SK-N-SH (cell line): ENCODE data around the gene P2RY6. TPM values are rescaled to one million over a fixed set of nuclear protein-coding genes. Genes with fewer than 3 reads are reported as not detected.

Experiments
- CTCF ChIA-PET: fragments of 300-600, 350-600 bp; formaldehyde crosslinking; extraction: SDS; loops from one replicate; lab custom pipeline; 2021; lab: Yijun Ruan, JAX
- POLR2A ChIA-PET: fragments of 350-600 bp; sonication (Branson Sonifier 250); formaldehyde crosslinking; extraction: SDS; loops from one replicate; lab custom pipeline; 2020; ENCODE audit warnings: antibody characterized with exemption, inconsistent platforms; lab: Yijun Ruan, JAX
- DNase-seq: peaks from one replicate; pipeline ENCODE4 v3.0.0; 2012
- H2AFZ ChIP-seq: fragments of 200-600 bp; sonication (generic); 2 replicates; pipeline ENCODE4 v1.8.1; 2016; ENCODE audit warnings: antibody characterized with exemption, mild to moderate bottlenecking, low read depth
- H3F3A ChIP-seq: fragments of 200-600 bp; sonication (generic); replicated peaks from 2 replicates; pipeline ENCODE3; 2016; ENCODE audit warnings: antibody characterized with exemption, mild to moderate bottlenecking; ENCODE audit not compliant: insufficient read depth
- H3K27ac ChIP-seq, 2 experiments: fragments of 200-500 bp in 1 of 2; fragments of 200-600 bp in 1 of 2; sonication (Bioruptor generic) in 1 of 2; sonication (generic), shearing (Covaris generic) in 1 of 2; 2 replicates each; pipeline versions ENCODE4 v1.5.1 to v1.6.1; 2014 to 2016; ENCODE audit warnings: low read depth in 2 of 2, inconsistent platforms in 1 of 2, low read length in 1 of 2, mild to moderate bottlenecking in 1 of 2, mixed read lengths in 1 of 2
- H3K27me3 ChIP-seq: fragments of 200-600 bp; sonication (generic), shearing (Covaris generic); 2 replicates; pipeline ENCODE4 v1.6.1; 2016; ENCODE audit warnings: mixed run types; ENCODE audit not compliant: insufficient read depth
- H3K36me3 ChIP-seq, 2 experiments: fragments of 200-500 bp in 1 of 2; fragments of 200-600 bp in 1 of 2; sonication (Bioruptor generic) in 1 of 2; sonication (generic) in 1 of 2; replicated peaks in 1 of 2; 2 replicates each; pipeline versions ENCODE3 to v1.5.1; 2014 to 2016; ENCODE audit warnings: low read length in 1 of 2, mild to moderate bottlenecking in 1 of 2; ENCODE audit not compliant: insufficient read depth in 2 of 2, control insufficient read depth in 1 of 2
- H3K4me1 ChIP-seq, 2 experiments: fragments of 200-500 bp in 1 of 2; fragments of 200-600 bp in 1 of 2; sonication (Bioruptor generic) in 1 of 2; sonication (generic), shearing (Covaris generic) in 1 of 2; 2 replicates each; pipeline versions ENCODE4 v1.5.1 to v1.6.1; 2014 to 2016; ENCODE audit warnings: low read depth in 1 of 2, low read length in 1 of 2, mixed run types in 1 of 2; ENCODE audit not compliant: insufficient read depth in 2 of 2, control insufficient read depth in 1 of 2
- H3K4me2 ChIP-seq: fragments of 200-600 bp; sonication (generic), shearing (Covaris generic); 2 replicates; pipeline ENCODE4 v1.6.1; 2017; ENCODE audit warnings: mixed run types
- H3K4me3 ChIP-seq, 2 experiments: fragments of 200-500 bp in 1 of 2; fragments of 200-600 bp in 1 of 2; sonication (Bioruptor generic) in 1 of 2; sonication (generic), shearing (Covaris generic) in 1 of 2; 2 replicates each; pipeline versions ENCODE4 v1.5.1 to v1.8.1; 2014 to 2016; ENCODE audit warnings: low read depth in 2 of 2, inconsistent platforms in 1 of 2, low read length in 1 of 2, mild to moderate bottlenecking in 1 of 2, mixed read lengths in 1 of 2, moderate library complexity in 1 of 2
- H3K79me2 ChIP-seq: fragments of 200-600 bp; sonication (generic); 2 replicates; pipeline ENCODE4 v1.8.1; 2017; ENCODE audit warnings: mild to moderate bottlenecking; ENCODE audit not compliant: insufficient read depth
- H3K9ac ChIP-seq: fragments of 200-600 bp; sonication (generic); 2 replicates; pipeline ENCODE4 v1.6.1; 2017; ENCODE audit warnings: mixed run types
- H3K9me2 ChIP-seq: fragments of 200-600 bp; sonication (generic); 2 replicates; pipeline ENCODE4 v1.6.1; 2017; ENCODE audit warnings: mixed run types
- H3K9me3 ChIP-seq: fragments of 200-600 bp; sonication (generic); 2 replicates; pipeline ENCODE4 v1.6.1; 2017; ENCODE audit warnings: mixed run types, mild to moderate bottlenecking, moderate library complexity
- H4K20me1 ChIP-seq: fragments of 200-600 bp; sonication (generic); 2 replicates; pipeline ENCODE4 v1.6.1; 2017; ENCODE audit warnings: mild to moderate bottlenecking, mixed run types; ENCODE audit not compliant: insufficient read depth
- CTCF ChIP-seq: fragments of 200-600 bp; sonication (generic); IDR thresholded peaks from 2 replicates; pipeline ENCODE4 v1.6.1; 2017; ENCODE audit warnings: antibody characterized with exemption, mild to moderate bottlenecking, moderate library complexity
- FOSL2 ChIP-seq: IDR thresholded peaks from 2 replicates; pipeline ENCODE4 v1.4.0; 2012; ENCODE audit warnings: low read depth, mild to moderate bottlenecking, moderate library complexity, borderline replicate concordance
- GATA2 ChIP-seq: sonication (generic); formaldehyde crosslinking; IDR thresholded peaks from 2 replicates; pipeline ENCODE4 v1.5.0; 2020; ENCODE audit warnings: mild to moderate bottlenecking, missing genetic modification reagents
- IRF3 ChIP-seq: fragments of 150-350 bp; IDR thresholded peaks from 2 replicates; pipeline ENCODE4 v1.6.1; 2016; ENCODE audit warnings: mild to moderate bottlenecking, low read depth, low read length
- MEF2A ChIP-seq: IDR thresholded peaks from 2 replicates; pipeline ENCODE4 v1.4.0; 2012; ENCODE audit warnings: low read depth, borderline replicate concordance
- NFIC ChIP-seq: IDR thresholded peaks from 2 replicates; pipeline ENCODE4 v1.4.0; 2012; ENCODE audit warnings: borderline replicate concordance
- PBX3 ChIP-seq: IDR thresholded peaks from 2 replicates; pipeline ENCODE4; 2012
- REST ChIP-seq: IDR thresholded peaks from 2 replicates; pipeline ENCODE4 v1.6.1; 2012; ENCODE audit warnings: mild to moderate bottlenecking, low read depth, low read length, moderate library complexity
- TCF12 ChIP-seq: IDR thresholded peaks from 2 replicates; pipeline ENCODE4 v1.4.0; 2012
- USF2 ChIP-seq: fragments of 150-350 bp; IDR thresholded peaks from 2 replicates; pipeline ENCODE4 v1.6.1; 2017; ENCODE audit warnings: antibody characterized with exemption, low read length, low read depth, borderline replicate concordance
- YY1 ChIP-seq: IDR thresholded peaks from 2 replicates; pipeline ENCODE4 v1.4.0; 2012; ENCODE audit warnings: low read depth, mild to moderate bottlenecking
- WGBS: methylation state at CpG from one replicate; pipeline ENCODE4 v1.1.6; 2017; ENCODE audit warnings: low lambda C conversion rate; 5-methylcytosine and 5-hydroxymethylcytosine counted together
- polyA plus RNA-seq, 3 experiments: library from polyadenylated mRNA; depleted of rRNA; stranded (reverse); fragments of >200 nt; gene quantifications; 2 replicates each; pipeline ENCODE4 v1.2.3, GENCODE V29; 2012

The P2RY6 gene
- polyA plus RNA-seq, 1 of the 3 experiments (the other 2 are of a cell fraction) = 0.15 TPM

DNA sequence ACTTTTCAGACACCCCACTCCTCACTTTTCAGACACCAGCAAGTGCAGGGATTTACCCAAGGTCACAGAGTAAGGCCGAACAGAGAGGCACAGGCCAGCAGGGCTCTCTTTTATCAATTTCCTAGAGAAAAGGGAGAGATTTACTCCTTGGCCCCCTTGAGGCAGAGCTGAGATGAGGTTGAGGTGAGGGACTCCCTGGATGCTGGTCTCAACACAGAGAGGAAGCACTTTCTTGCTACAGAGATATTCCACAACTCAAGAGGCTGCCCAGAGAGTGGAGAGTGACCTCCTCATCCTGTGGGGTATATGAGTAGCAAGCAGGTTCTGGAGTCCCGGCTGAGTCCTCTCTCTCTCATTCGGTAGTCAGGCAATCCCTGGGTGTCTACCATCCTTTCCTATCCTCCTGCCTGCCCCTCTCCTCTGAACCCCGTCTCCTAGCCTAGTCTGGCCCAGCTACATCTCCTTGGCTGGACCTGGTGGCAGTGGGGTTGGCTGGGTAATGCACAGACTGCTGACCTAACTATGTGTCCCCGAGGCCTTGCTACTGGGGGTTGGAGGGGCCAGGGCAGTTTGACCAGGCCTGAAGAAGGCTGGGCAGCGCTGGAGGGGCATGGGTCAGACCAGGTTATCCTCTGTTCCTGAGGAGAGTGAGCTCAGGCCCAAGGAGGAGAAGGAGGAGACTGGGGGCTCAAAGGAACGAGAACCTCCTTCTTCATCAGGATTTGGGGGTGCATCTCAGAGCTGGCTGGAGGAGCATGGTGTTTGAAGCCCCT lies 34.1 kb downstream of the P2RY6 start:
- POLR2A ChIA-PET = interaction anchor here (3.2 kb wide), 1 partner anchor 29 kb away, joined by 19 read pairs; no protein-coding TSS in a partner anchor
- H3K4me2 ChIP-seq = peak overlapping the region; percentile 99; the same call in 1 of the 2 replicates
- peak overlapping the region; percentile 43 for H3K9ac ChIP-seq
- DNase-seq = no peak
- TF ChIP-seq MEF2A (no peak), CTCF (0 out of 2 replicates have a peak, but pooled peaks have one; percentile 23), TCF12 (no peak), USF2 (no peak)
- TF ChIP-seq, all 33 proteins: peak for 1
- WGBS = 79% methylated on average over 6 of the region's 7 CpGs
- CTCF ChIA-PET = interaction anchor here (0.6 to 17.6 kb wide), 46 partner anchors 14 to 484 kb away, joined by 3 to 395 read pairs (median 5); partner anchors contain the start of gene FAM168A
- no peak overlapping the region for H2AFZ ChIP-seq
- peaks cover 6% of the 10 kb centered on the region for H3F3A ChIP-seq
- peaks cover 35% of the 10 kb centered on the region for H3K79me2 ChIP-seq
- H3K9me3 ChIP-seq = no peaks in the 10 kb centered on the region
- no peaks in the 10 kb centered on the region for H3K9me2 ChIP-seq
- H3K4me3 ChIP-seq = no peak overlapping the region
- H4K20me1 ChIP-seq = peaks cover 20% of the 10 kb centered on the region
- H3K27ac ChIP-seq = peak overlapping the region in 1 of 2 experiments; percentile 74; a peak in 3 of 4 replicates
- peaks cover 0 to 11% of the 10 kb centered on the region in 2 experiments for H3K36me3 ChIP-seq
- no peaks in the 10 kb centered on the region for H3K27me3 ChIP-seq
- peaks cover 23 to 28% of the 10 kb centered on the region in 2 experiments for H3K4me1 ChIP-seq

- Histone ChIP-seq H3K79me2 (peaks cover 42% of the 10 kb centered on the region), H4K20me1 (peaks cover 27% of the 10 kb centered on the region), H3F3A (peaks cover 6% of the 10 kb centered on the region), H3K36me3 (peaks cover 0 to 11% of the 10 kb centered on the region in 2 experiments), H3K4me1 (peaks cover 30 to 35% of the 10 kb centered on the region in 2 experiments), H2AFZ (peak overlapping the region; percentile 78), H3K9me3 (no peaks in the 10 kb centered on the region), H3K9me2 (no peaks in the 10 kb centered on the region), H3K9ac (peak overlapping the region; percentile 43), H3K27me3 (no peaks in the 10 kb centered on the region), H3K4me2 (peak overlapping the region; percentile 99), H3K27ac (peak overlapping the region; percentile 61 to 74), H3K4me3 (peak overlapping the region; percentile 27 to 47)
- WGBS = 45% methylated on average over 18 of the region's 18 CpGs
- ChIA-PET CTCF (interaction anchor here (0.6 to 17.6 kb wide), 47 partner anchors 14 to 485 kb away, joined by 3 to 395 read pairs (median 4); partner anchors contain the start of gene FAM168A), POLR2A (interaction anchor here (1.1 to 3.2 kb wide), 3 partner anchors 11 to 28 kb away, joined by 4 to 19 read pairs (median 5); no protein-coding TSS in a partner anchor)
- no peak for DNase-seq
- TF ChIP-seq REST = no peak
- no peak for TF ChIP-seq YY1
- TF ChIP-seq FOSL2 = no peak
- no peak for TF ChIP-seq GATA2 (CRISPR knock-in tag)
- TF ChIP-seq USF2 = no peak
- no peak for TF ChIP-seq NFIC
- no peak for TF ChIP-seq PBX3
- no peak for TF ChIP-seq IRF3
- no peak for TF ChIP-seq CTCF
Observed at GRCh38 chr11:73306977-73307322, 34.8 kb downstream of the P2RY6 start.
